GM12801 (cell line): ENCODE results near the gene USP12.

Source experiments
- TF ChIP-seq, protein P1 (sequence below): IDR thresholded peaks from one replicate; pipeline ENCODE4 v1.5.1; 2011; ENCODE audit warnings: control low read depth; ENCODE audit not compliant: insufficient read length; ENCODE audit errors: extremely low read depth

Gene USP12, protein sequence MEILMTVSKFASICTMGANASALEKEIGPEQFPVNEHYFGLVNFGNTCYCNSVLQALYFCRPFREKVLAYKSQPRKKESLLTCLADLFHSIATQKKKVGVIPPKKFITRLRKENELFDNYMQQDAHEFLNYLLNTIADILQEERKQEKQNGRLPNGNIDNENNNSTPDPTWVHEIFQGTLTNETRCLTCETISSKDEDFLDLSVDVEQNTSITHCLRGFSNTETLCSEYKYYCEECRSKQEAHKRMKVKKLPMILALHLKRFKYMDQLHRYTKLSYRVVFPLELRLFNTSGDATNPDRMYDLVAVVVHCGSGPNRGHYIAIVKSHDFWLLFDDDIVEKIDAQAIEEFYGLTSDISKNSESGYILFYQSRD

DNA sequence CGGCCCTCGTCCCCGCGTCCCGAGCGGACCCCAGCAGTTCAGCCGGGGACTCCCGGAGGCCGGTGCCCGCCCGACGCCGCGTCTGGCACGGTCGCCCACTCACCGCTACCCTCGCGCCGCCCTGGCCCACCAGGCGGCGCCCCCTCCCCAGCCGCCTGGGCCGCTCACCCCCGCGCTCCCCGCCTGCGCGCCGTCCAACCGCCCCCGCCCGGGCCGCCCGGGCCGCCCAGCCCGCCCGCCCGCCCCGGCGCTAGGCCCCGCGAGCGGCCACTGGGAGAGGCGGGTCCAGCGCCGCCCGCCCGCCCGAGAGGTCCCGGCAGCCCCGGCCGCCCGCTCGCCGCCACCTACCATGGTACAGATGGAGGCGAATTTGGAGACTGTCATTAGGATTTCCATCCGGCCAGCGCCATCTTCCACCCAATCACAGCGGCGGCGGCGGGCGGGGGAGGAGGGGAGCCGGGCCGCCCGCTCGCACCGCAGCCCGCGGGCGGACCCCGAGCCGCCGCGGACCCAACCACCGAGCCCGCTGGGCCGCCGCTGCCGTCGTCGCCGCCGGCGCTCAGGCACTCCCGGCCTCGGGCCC, at the start of gene USP12:
Gene USP12, minus strand, starts transcription at position 568 of the 583 bp plus-strand sequence. Its CDS starts 172 bp downstream, at position 396.
- TF ChIP-seq, protein P1, sequence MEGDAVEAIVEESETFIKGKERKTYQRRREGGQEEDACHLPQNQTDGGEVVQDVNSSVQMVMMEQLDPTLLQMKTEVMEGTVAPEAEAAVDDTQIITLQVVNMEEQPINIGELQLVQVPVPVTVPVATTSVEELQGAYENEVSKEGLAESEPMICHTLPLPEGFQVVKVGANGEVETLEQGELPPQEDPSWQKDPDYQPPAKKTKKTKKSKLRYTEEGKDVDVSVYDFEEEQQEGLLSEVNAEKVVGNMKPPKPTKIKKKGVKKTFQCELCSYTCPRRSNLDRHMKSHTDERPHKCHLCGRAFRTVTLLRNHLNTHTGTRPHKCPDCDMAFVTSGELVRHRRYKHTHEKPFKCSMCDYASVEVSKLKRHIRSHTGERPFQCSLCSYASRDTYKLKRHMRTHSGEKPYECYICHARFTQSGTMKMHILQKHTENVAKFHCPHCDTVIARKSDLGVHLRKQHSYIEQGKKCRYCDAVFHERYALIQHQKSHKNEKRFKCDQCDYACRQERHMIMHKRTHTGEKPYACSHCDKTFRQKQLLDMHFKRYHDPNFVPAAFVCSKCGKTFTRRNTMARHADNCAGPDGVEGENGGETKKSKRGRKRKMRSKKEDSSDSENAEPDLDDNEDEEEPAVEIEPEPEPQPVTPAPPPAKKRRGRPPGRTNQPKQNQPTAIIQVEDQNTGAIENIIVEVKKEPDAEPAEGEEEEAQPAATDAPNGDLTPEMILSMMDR = no peak

DNA sequence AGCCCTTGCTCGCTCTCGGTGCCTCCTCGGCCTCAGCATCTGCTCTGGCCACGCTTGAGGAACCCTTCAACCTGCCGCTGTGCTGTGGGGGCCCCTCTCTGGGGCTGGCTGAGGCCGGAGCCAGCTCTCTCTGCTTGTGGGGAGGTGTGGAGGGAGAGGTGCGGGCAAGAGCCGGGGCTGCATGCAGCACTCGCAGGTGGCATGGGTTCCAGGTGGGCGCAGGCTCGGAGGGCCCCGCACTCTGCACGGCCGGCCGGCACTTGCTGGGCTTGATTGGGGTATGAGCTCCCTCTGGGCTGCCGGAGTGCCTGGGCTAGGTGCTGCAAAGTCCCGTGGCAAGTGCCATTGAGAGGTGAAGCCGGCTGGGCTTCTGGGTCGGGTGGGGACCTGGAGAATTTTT, 48.0 kb upstream of the USP12 start:
- TF ChIP-seq, protein P1 = no peak

DNA sequence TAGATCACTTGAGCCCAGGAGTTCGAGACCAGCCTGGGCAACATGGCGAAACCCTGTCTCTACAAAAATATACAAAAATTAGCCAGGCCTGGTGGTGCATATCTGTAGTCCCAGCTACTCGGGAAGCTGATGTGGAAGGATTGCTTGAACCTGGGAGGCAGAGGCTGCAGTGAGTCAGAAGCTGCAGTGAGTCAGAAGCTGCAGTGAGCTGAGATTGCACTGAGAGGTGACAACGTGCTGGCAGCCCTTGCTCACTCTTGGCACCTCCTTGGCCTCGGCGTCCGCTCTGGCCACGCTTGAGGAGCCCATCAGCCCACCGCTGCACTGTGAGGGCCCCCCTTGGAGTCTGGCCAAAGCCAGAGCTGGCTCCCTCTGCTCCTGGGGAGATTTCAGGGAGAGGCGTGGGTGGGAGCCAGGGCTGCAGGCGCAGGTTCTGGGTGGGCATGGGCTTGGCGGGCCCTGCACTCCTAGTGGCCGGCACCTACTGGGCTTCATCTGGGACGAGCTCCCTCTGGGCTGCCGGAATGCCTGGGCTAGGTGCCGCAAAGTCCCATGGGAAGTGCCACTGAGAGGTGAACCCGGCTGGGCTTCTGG, 40.3 kb upstream of the USP12 start:
- TF ChIP-seq, protein P1 = no peak

DNA sequence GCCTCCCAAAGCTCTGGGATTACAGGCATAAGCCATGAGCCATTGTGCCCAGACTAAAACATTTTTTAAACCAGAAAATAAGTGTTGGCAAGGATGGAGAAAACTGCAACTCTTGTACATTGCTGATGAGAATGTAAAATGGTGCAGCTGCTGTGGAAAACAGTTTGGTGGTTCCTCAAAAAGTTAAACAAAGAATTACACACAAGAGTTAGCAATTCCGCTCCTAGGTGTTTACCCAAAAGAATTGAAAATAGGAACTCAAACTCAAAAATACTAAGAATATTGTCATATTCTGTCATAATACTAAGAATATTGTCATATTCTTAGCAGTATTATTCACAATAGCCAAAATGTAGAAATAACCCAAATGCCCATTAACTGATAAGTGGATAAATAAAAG, 39.7 kb upstream of the USP12 start:
- TF ChIP-seq, protein P1 = no peak

DNA sequence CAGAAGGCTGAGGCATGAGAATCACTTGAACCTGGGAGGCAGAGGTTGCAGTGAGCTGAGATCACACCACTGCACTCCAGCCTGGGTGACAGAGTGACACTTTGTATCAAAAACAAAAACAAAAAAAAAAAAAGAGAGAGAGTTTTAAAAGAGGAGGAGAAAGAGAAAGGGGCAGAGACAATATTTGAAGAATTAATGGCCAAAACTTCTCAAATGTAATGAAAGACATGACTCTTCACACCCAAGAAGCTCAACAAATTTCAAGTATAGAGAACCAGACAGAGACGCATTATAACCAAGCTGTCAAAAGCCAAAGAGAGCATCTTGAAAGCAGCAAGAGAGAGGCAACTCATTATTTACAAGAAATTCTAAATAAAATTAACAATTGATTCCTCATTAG, 36.9 kb upstream of the USP12 start:
- TF ChIP-seq, protein P1 = no peak

DNA sequence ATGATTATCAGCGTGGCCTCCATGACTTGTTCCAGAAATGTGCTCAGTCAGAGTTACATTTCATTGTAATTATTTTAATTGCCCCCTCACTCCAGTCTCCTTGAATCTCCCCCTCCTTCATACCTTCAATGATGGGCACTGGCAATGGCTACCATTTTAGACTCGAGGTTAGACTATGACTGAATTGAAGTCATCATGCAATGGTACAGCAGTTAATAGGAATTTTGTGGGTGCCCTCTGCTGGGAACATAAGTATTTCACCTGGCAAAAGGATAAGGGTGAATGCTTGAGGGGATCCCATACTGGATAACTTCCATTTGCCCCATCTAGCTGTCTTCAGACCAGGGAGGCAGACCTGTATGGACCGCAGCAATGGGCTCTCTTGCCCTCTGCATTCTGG, 32.2 kb upstream of the USP12 start:
- TF ChIP-seq, protein P1 = no peak

DNA sequence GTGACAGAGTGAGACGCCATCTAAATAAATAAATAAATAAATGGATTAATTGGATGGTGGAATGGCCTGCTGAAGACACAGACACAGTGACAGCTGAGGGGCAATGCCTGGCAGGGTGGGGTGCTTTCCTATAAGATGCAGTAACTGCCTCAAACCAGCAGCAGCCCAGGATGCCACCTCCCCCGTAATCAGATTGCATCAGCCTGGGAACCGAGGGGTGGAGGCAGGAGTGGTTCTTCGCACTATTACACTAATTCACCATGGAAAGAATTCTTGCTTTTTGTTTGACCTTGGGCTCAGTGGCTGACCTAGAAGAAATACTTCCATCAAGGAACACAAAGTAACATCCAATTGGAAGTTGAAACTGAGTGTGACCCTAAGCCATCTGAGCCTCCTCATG, 31.6 kb upstream of the USP12 start:
- TF ChIP-seq, protein P1 = no peak
